Esophagus squamous epithelium (tissue), 4 donors: ENCODE data around the gene AARSD1.

Experiments
- POLR2A ChIP-seq, 4 donors: fragments of 450-650 bp; IDR thresholded peaks; one replicate each; pipeline ENCODE4 v1.6.1; 2017; ENCODE audit warnings: antibody characterized with exemption in 4 of 4, mild to moderate bottlenecking in 4 of 4, moderate library complexity in 3 of 4
- TF ChIP-seq, protein P1 (sequence below), 6 experiments: fragments of 450-650 bp in 4 of 6; fragments of 200-600 bp in 2 of 6; sonication (generic) in 2 of 6; IDR thresholded peaks; one replicate each; pipeline ENCODE4 v1.5.1; 2016 to 2019; ENCODE audit warnings: antibody characterized with exemption in 6 of 6, mild to moderate bottlenecking in 4 of 6, moderate library complexity in 4 of 6

DNA sequence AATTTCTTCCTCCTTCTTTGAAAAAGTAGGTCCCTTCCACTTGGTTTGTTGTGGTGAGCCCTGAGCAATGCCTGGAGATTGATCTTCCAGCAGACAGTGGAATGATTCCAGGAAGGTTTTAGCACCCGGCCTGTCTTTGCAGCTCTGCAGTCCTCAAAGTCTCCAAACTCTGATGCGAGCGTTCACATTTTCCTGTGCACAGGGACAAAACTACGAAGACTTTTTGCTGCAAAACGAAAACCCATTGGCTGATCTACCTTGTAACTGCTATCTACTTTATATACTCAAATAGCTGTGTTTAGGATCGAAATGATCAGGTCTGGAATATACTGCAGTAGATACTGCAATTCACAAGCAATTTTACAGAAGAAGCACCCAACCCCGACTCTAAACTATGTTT, 42.0 kb downstream of the AARSD1 start:
- no peak for TF ChIP-seq POLR2A (IDR thresholded peaks at IDR 0.05)
- TF ChIP-seq, protein P1, sequence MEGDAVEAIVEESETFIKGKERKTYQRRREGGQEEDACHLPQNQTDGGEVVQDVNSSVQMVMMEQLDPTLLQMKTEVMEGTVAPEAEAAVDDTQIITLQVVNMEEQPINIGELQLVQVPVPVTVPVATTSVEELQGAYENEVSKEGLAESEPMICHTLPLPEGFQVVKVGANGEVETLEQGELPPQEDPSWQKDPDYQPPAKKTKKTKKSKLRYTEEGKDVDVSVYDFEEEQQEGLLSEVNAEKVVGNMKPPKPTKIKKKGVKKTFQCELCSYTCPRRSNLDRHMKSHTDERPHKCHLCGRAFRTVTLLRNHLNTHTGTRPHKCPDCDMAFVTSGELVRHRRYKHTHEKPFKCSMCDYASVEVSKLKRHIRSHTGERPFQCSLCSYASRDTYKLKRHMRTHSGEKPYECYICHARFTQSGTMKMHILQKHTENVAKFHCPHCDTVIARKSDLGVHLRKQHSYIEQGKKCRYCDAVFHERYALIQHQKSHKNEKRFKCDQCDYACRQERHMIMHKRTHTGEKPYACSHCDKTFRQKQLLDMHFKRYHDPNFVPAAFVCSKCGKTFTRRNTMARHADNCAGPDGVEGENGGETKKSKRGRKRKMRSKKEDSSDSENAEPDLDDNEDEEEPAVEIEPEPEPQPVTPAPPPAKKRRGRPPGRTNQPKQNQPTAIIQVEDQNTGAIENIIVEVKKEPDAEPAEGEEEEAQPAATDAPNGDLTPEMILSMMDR (IDR thresholded peaks at IDR 0.05) = no peak
